Liver (tissue), 9 donors: ENCODE measurements around the gene DCAF11. TPM values are rescaled to one million over a fixed set of nuclear protein-coding genes. Genes with fewer than 3 reads are reported as not detected.

Experiments used
- DNase-seq: peaks from one replicate; pipeline ENCODE4 v3.0.0-alpha.2; 2017; ENCODE audit warnings: low spot score
- H3K27ac ChIP-seq, 2 donors: one replicate each; pipeline ENCODE4 v1.7.0; 2013; ENCODE audit warnings: inconsistent platforms in 2 of 2, low read length in 2 of 2, control low read depth in 1 of 2, low read depth in 1 of 2, mild to moderate bottlenecking in 1 of 2
- H3K27me3 ChIP-seq, 4 donors: one replicate each; pipeline versions ENCODE4 v1.6.1 to v1.7.0; 2013; ENCODE audit warnings: low read length in 3 of 4, inconsistent platforms in 1 of 4, mild to moderate bottlenecking in 1 of 4, moderate library complexity in 1 of 4; ENCODE audit not compliant: control insufficient read depth in 4 of 4, insufficient read depth in 4 of 4
- H3K36me3 ChIP-seq, 4 donors: one replicate each; pipeline versions ENCODE4 v1.6.1 to v1.7.0; 2013; ENCODE audit warnings: low read length in 3 of 4, mild to moderate bottlenecking in 3 of 4, low read depth in 1 of 4, moderate library complexity in 1 of 4; ENCODE audit not compliant: control insufficient read depth in 4 of 4, insufficient read depth in 3 of 4
- H3K4me1 ChIP-seq, 4 donors: one replicate each; pipeline versions ENCODE4 v1.6.1 to v1.7.0; 2013; ENCODE audit warnings: low read length in 3 of 4, mild to moderate bottlenecking in 3 of 4, moderate library complexity in 1 of 4; ENCODE audit not compliant: control insufficient read depth in 4 of 4, insufficient read depth in 4 of 4
- H3K4me3 ChIP-seq, 3 donors: one replicate each; pipeline versions ENCODE4 v1.6.1 to v1.7.0; 2013; ENCODE audit warnings: low read length in 3 of 3, control low read depth in 1 of 3, low read depth in 1 of 3, mild to moderate bottlenecking in 1 of 3
- H3K9ac ChIP-seq, 2 donors: one replicate each; pipeline ENCODE4 v1.7.0; 2013; ENCODE audit warnings: low read length in 2 of 2, mild to moderate bottlenecking in 2 of 2, moderate library complexity in 2 of 2, control low read depth in 1 of 2, low read depth in 1 of 2
- H3K9me3 ChIP-seq, 4 donors: one replicate each; pipeline versions ENCODE4 v1.6.1 to v1.7.0; 2013; ENCODE audit warnings: low read length in 3 of 4; ENCODE audit not compliant: control insufficient read depth in 4 of 4
- ATF3 ChIP-seq: IDR thresholded peaks from 2 replicates; pipeline ENCODE4 v1.6.1; 2016; ENCODE audit warnings: antibody characterized with exemption
- CTCF ChIP-seq: fragments of 150-350 bp; IDR thresholded peaks from 2 replicates; pipeline ENCODE4 v1.5.1; 2017; ENCODE audit warnings: improper control_type of control experiment, low read depth, low read length; ENCODE audit not compliant: missing input control
- EGR1 ChIP-seq, 2 donors: IDR thresholded peaks; 2 replicates each; pipeline ENCODE4 v1.6.1; 2016 to 2018; ENCODE audit warnings: antibody characterized with exemption in 2 of 2, low read depth in 2 of 2
- FOXA1 ChIP-seq: IDR thresholded peaks from 2 replicates; pipeline ENCODE4 v1.6.1; 2016; ENCODE audit warnings: antibody characterized with exemption
- FOXA2 ChIP-seq: IDR thresholded peaks from 2 replicates; pipeline ENCODE4 v1.6.1; 2016; ENCODE audit warnings: antibody characterized with exemption
- GABPA ChIP-seq, 2 donors: IDR thresholded peaks in 1 of 2; conservative IDR thresholded peaks in 1 of 2; 2 replicates each; pipeline ENCODE4 v1.6.1; 2016; ENCODE audit warnings: antibody characterized with exemption in 2 of 2, mild to moderate bottlenecking in 1 of 2, moderate library complexity in 1 of 2
- HNF4A ChIP-seq, 2 donors: conservative IDR thresholded peaks; 2 replicates each; pipeline ENCODE4 v1.6.1; 2016; ENCODE audit warnings: antibody characterized with exemption in 2 of 2, mild to moderate bottlenecking in 2 of 2
- HNF4G ChIP-seq: IDR thresholded peaks from 2 replicates; pipeline ENCODE4 v1.6.1; 2016; ENCODE audit warnings: antibody characterized with exemption
- JUND ChIP-seq, 2 donors: IDR thresholded peaks; 2 replicates each; pipeline ENCODE4 v1.6.1; 2016; ENCODE audit warnings: antibody characterized with exemption in 2 of 2
- MAX ChIP-seq: IDR thresholded peaks from 2 replicates; pipeline ENCODE4 v1.6.1; 2016; ENCODE audit warnings: antibody characterized with exemption
- NR2F2 ChIP-seq: IDR thresholded peaks from 2 replicates; pipeline ENCODE4 v1.6.1; 2016; ENCODE audit warnings: antibody characterized with exemption
- RAD21 ChIP-seq, 2 donors: IDR thresholded peaks; 2 replicates each; pipeline ENCODE4 v1.6.1; 2016; ENCODE audit warnings: antibody characterized with exemption in 2 of 2, mild to moderate bottlenecking in 2 of 2
- REST ChIP-seq: IDR thresholded peaks from 2 replicates; pipeline ENCODE4 v1.6.1; 2016; ENCODE audit warnings: antibody characterized with exemption, mild to moderate bottlenecking
- RXRA ChIP-seq, 2 donors: IDR thresholded peaks; 2 replicates each; pipeline ENCODE4 v1.6.1; 2017 to 2018; ENCODE audit warnings: antibody characterized with exemption in 2 of 2, mild to moderate bottlenecking in 1 of 2
- SP1 ChIP-seq: IDR thresholded peaks from 2 replicates; pipeline ENCODE4 v1.6.1; 2018; ENCODE audit warnings: antibody characterized with exemption, mild to moderate bottlenecking
- TAF1 ChIP-seq: conservative IDR thresholded peaks from 2 replicates; pipeline ENCODE4 v1.6.1; 2016; ENCODE audit warnings: antibody characterized with exemption, mild to moderate bottlenecking
- YY1 ChIP-seq: IDR thresholded peaks from 2 replicates; pipeline ENCODE4 v1.6.1; 2016; ENCODE audit warnings: antibody characterized with exemption, mild to moderate bottlenecking
- ZBTB33 ChIP-seq: IDR thresholded peaks from 2 replicates; pipeline ENCODE4 v1.6.1; 2016; ENCODE audit warnings: antibody characterized with exemption
- WGBS: extraction: QIAGEN DNeasy Blood & Tissue Kit; methylation state at CpG from one replicate; pipeline ENCODE4 v1.1.7; 2013; 5-methylcytosine and 5-hydroxymethylcytosine counted together
- polyA plus RNA-seq, 2 donors: library from polyadenylated mRNA; stranded (reverse) in 1 of 2; unstranded in 1 of 2; fragments of 200-250 nt in 1 of 2; fragments of >200 nt in 1 of 2; fragmentation: Nextera tagmentation in 1 of 2; extraction: Ambion mirVana in 1 of 2; gene quantifications; one replicate each; pipeline versions ENCODE4 v1.2.1 to v1.2.3, GENCODE V29; 2013 to 2015
- total RNA-seq, 2 donors: library from RNA; depleted of rRNA; stranded (reverse); fragments of >200 nt; gene quantifications; one replicate each; pipeline ENCODE4 v1.2.3, GENCODE V29; 2014
- donor health status: healthy.
- donor health status: healthy.
- donor health status: healthy.
- donor health status: healthy.
- donor health status: healthy.

DCAF11 gene
- total and polyA plus RNA-seq, 4 donors = 30.1 to 312 (median 167) TPM

GRCh38 chr14:24139272-24139934, 24.8 kb downstream of the DCAF11 start:
- WGBS = 91% methylated on average over 9 of the region's 9 CpGs
- Histone ChIP-seq H3K27ac (no peak overlapping the region), H3K9ac (no peak overlapping the region), H3K4me1 (peaks cover 4 to 49% (median 36%) of the 10 kb centered on the region in 4 donors), H3K9me3 (no peaks in the 10 kb centered on the region), H3K27me3 (no peaks in the 10 kb centered on the region), H3K36me3 (peaks cover 6 to 24% (median 18%) of the 10 kb centered on the region in 4 donors), H3K4me3 (no peak overlapping the region)
- no peak for TF ChIP-seq MAX
- no peak for DNase-seq

- H3K4me1 ChIP-seq = peaks cover 4 to 56% (median 38%) of the 10 kb centered on the region in 4 donors
- peak within 1 kb of the TSS; percentile 72 to 87 (median 86) for H3K4me3 ChIP-seq
Measured at GRCh38 chr14:24141097-24141880, 26.7 kb downstream of the DCAF11 start, which contains the start of gene EMC9. TSS of gene EMC9 (minus strand) at chr14:24141591. CDS start at chr14:24141304, 287 bp downstream.

More at GRCh38 chr14:24141097-24141880, 26.7 kb downstream of the DCAF11 start, which contains the start of gene EMC9:
- Histone ChIP-seq H3K9ac (peak within 1 kb of the TSS; percentile 32 to 67), H3K27me3 (no peaks in the 10 kb centered on the region), H3K36me3 (peaks cover 6 to 24% (median 19%) of the 10 kb centered on the region in 4 donors), H3K9me3 (no peaks in the 10 kb centered on the region), H3K27ac (peak within 1 kb of the TSS; percentile 84 to 85)
- TF ChIP-seq RAD21 (IDR thresholded peaks at IDR 0.05) (peak; percentile 39 to 55), ATF3 (no peak), ZBTB33 (no peak), FOXA2 (no peak), REST (peak; percentile 83), CTCF (peak; percentile 66), TAF1 (peak; percentile 91), SP1 (peak; percentile 94), EGR1 (IDR thresholded peaks at IDR 0.05; ENCODE audit: low read depth in 2 of 2) (peak; percentile 94 to 96), RXRA (IDR thresholded peaks at IDR 0.05) (peak in 1 of 2 donors; percentile 30), FOXA1 (peak; percentile 33), HNF4G (no peak), HNF4A (conservative IDR thresholded peaks at IDR 0.05) (peak; percentile 53 to 56), GABPA (IDR thresholded peaks at IDR 0.05 in 1 of 2, conservative IDR thresholded peaks at IDR 0.05 in 1 of 2) (peak; percentile 48 to 78), YY1 (peak; percentile 90), MAX (peak; percentile 67), NR2F2 (no peak), JUND (IDR thresholded peaks at IDR 0.05) (peak in 1 of 2 donors; percentile 35)
- under 1% methylated on average over 65 of the region's 65 CpGs for WGBS
- peak; percentile 99 for DNase-seq
